ENCODE results near the gene OAS2.

Gene OAS2

GRCh38 chr12:113058553-113058952 is 80.2 kb downstream of the OAS2 start:
- TF ChIP-seq CTCF (conservative IDR thresholded peaks at IDR 0.05; ENCODE audit: low read length): no peak
- no peak for DNase-seq (ENCODE audit: low read depth)
- no peak overlapping the region for H3K4me3 ChIP-seq (ENCODE audit: low read length)

GRCh38 chr12:113059071-113059595 is 80.8 kb downstream of the OAS2 start:
- TF ChIP-seq CTCF (conservative IDR thresholded peaks at IDR 0.05; ENCODE audit: low read length): no peak
- DNase-seq (ENCODE audit: low read depth): no peak
- no peak overlapping the region for H3K4me3 ChIP-seq (ENCODE audit: low read length)

GRCh38 chr12:113060336-113060960 is 82.1 kb downstream of the OAS2 start:
- no peak for TF ChIP-seq CTCF (conservative IDR thresholded peaks at IDR 0.05; ENCODE audit: low read length)
- no peak for DNase-seq (ENCODE audit: low read depth)
- no peak overlapping the region for H3K4me3 ChIP-seq (ENCODE audit: low read length)

- no peak for DNase-seq (ENCODE audit: low read depth)
- no peak overlapping the region for H3K4me3 ChIP-seq (ENCODE audit: low read length)
- TF ChIP-seq CTCF (conservative IDR thresholded peaks at IDR 0.05; ENCODE audit: low read length): no peak
Measured at GRCh38 chr12:113061061-113061694, 82.9 kb downstream of the OAS2 start.
